HCT116 (cell line): Measurements from ENCODE around the gene PRDX6. TPM values are rescaled to one million over a fixed set of nuclear protein-coding genes. Genes with fewer than 3 reads are reported as not detected.

Experiments used
- ATAC-seq: fragments of 200-7000 bp; cut with Tn5 transposase; 2 replicates; pipeline ENCODE4 v1.9.1; 2020; ENCODE audit warnings: mild to moderate bottlenecking, moderate library complexity
- BruUV-seq: library from RNA; stranded (reverse); fragments of 400-500 nt; replicated peaks from 2 replicates; lab custom pipeline; 2021; lab: Mats Ljungman, UMichigan
- CTCF ChIA-PET: fragments of 300-600 bp; sonication (Branson Sonifier 250); formaldehyde crosslinking; loops from one replicate; lab custom pipeline; 2021; ENCODE audit warnings: antibody characterized with exemption; lab: Charles Lee
- POLR2A ChIA-PET: fragments of 300-600, 350-600 bp; sonication (Branson Sonifier 250); formaldehyde crosslinking; loops from one replicate; lab custom pipeline; 2021; ENCODE audit warnings: antibody characterized with exemption; lab: Charles Lee
- RAD21 ChIA-PET, 2 experiments: fragments of 300-600 bp; sonication (Branson Sonifier 250); formaldehyde crosslinking; loops; one replicate each; lab custom pipeline; 2023; ENCODE audit warnings: low total read pairs in 2 of 2; ENCODE audit not compliant: uncharacterized antibody in 2 of 2, unreplicated experiment in 2 of 2, low non-redundant PET in 1 of 2; lab: Charles Lee
- DNase-seq: peaks from one replicate; pipeline ENCODE4 v3.0.0-alpha.2; 2010; ENCODE audit warnings: low read depth, low spot score
- H2AFZ ChIP-seq: fragments of 200-600 bp; shearing (Covaris generic), sonication (generic); 2 replicates; pipeline ENCODE4 v1.6.1; 2017; ENCODE audit warnings: low read depth, mixed run types, mixed read lengths, antibody characterized with exemption, low read length; ENCODE audit not compliant: poor library complexity, severe bottlenecking
- H3K27ac ChIP-seq: 2 replicates; pipeline ENCODE4 v1.5.1; 2012; ENCODE audit warnings: low read depth, low read length
- H3K27me3 ChIP-seq: fragments of 200-600 bp; sonication (generic); 2 replicates; pipeline ENCODE4 v1.6.1; 2016; ENCODE audit warnings: mixed run types, low read length, mixed read lengths; ENCODE audit not compliant: insufficient read depth
- H3K36me3 ChIP-seq, 2 experiments: fragments of 200-500 bp in 1 of 2; fragments of 200-600 bp in 1 of 2; sonication (Bioruptor generic) in 1 of 2; sonication (generic) in 1 of 2; 2 replicates each; pipeline versions ENCODE4 v1.5.1 to v1.6.1; 2014 to 2016; ENCODE audit warnings: low read length in 2 of 2, inconsistent platforms in 1 of 2, mixed read lengths in 1 of 2, mixed run types in 1 of 2; ENCODE audit not compliant: insufficient read depth in 2 of 2, control insufficient read depth in 1 of 2
- H3K4me1 ChIP-seq, 2 experiments: fragments of 200-600 bp in 1 of 2; sonication (generic) in 1 of 2; 2 replicates each; pipeline versions ENCODE4 v1.5.1 to v1.6.1; 2012 to 2017; ENCODE audit warnings: low read length in 2 of 2, inconsistent platforms in 1 of 2, mild to moderate bottlenecking in 1 of 2, mixed read lengths in 1 of 2, mixed run types in 1 of 2, moderate library complexity in 1 of 2; ENCODE audit not compliant: insufficient read depth in 2 of 2, control insufficient read depth in 1 of 2
- H3K4me2 ChIP-seq: fragments of 200-600 bp; sonication (generic); 2 replicates; pipeline ENCODE4 v1.6.1; 2017; ENCODE audit warnings: mixed run types, low read length, mixed read lengths
- H3K4me3 ChIP-seq, 2 experiments: fragments of 200-600 bp in 1 of 2; sonication (generic) in 1 of 2; replicated peaks in 1 of 2; 2 replicates each; pipeline ENCODE4 v1.5.1; 2011 to 2016; ENCODE audit warnings: low read length in 2 of 2, control low read depth in 1 of 2, low read depth in 1 of 2, mild to moderate bottlenecking in 1 of 2, mixed read lengths in 1 of 2, mixed run types in 1 of 2
- H3K79me2 ChIP-seq: fragments of 200-600 bp; sonication (generic); 2 replicates; pipeline ENCODE4 v1.6.1; 2017; ENCODE audit warnings: mild to moderate bottlenecking, mixed run types, low read length, moderate library complexity, mixed read lengths; ENCODE audit not compliant: insufficient read depth
- H3K9ac ChIP-seq: fragments of 200-600 bp; sonication (generic); 2 replicates; pipeline ENCODE4 v1.6.1; 2016; ENCODE audit warnings: low read length, mixed read lengths
- H3K9me2 ChIP-seq: fragments of 200-600 bp; sonication (generic), shearing (Covaris generic); 2 replicates; pipeline ENCODE4 v1.6.1; 2017; ENCODE audit warnings: mixed run types, mild to moderate bottlenecking, moderate library complexity; ENCODE audit not compliant: insufficient read depth
- H3K9me3 ChIP-seq, 2 experiments: fragments of 200-500 bp in 1 of 2; fragments of 200-600 bp in 1 of 2; sonication (Bioruptor generic) in 1 of 2; sonication (generic) in 1 of 2; 2 replicates each; pipeline ENCODE4 v1.6.1; 2014 to 2017; ENCODE audit warnings: low read length in 2 of 2, mixed read lengths in 2 of 2, inconsistent platforms in 1 of 2, low read depth in 1 of 2, mild to moderate bottlenecking in 1 of 2, mixed run types in 1 of 2, moderate library complexity in 1 of 2; ENCODE audit not compliant: control insufficient read depth in 1 of 2, insufficient read depth in 1 of 2
- H4K20me1 ChIP-seq: fragments of 200-600 bp; sonication (generic), shearing (Covaris generic); 2 replicates; pipeline ENCODE4 v1.6.1; 2017; ENCODE audit warnings: mixed run types, mild to moderate bottlenecking, moderate library complexity; ENCODE audit not compliant: insufficient read depth
- EZH2 ChIP-seq: fragments of 200-600 bp; sonication (generic); IDR thresholded peaks from 2 replicates; pipeline ENCODE4 v1.6.1; 2017; ENCODE audit warnings: antibody characterized with exemption, mixed run types
- EZH2phosphoT487 ChIP-seq: fragments of 200-600 bp; IDR thresholded peaks from 2 replicates; pipeline ENCODE4 v1.6.1; 2018; ENCODE audit warnings: antibody characterized with exemption, borderline replicate concordance
- FOSL1 ChIP-seq: IDR thresholded peaks from 2 replicates; pipeline ENCODE4 v1.6.1; 2012; ENCODE audit warnings: low read depth
- SIN3A ChIP-seq: IDR thresholded peaks from 2 replicates; pipeline ENCODE4 v1.6.1; 2012; ENCODE audit warnings: low read depth
- YY1 ChIP-seq: IDR thresholded peaks from 2 replicates; pipeline ENCODE4 v1.6.1; 2011; ENCODE audit warnings: low read length, low read depth, moderate library complexity, mild to moderate bottlenecking; ENCODE audit not compliant: insufficient replicate concordance; ENCODE audit errors: extremely low read depth
- ZBTB33 ChIP-seq: IDR thresholded peaks from 2 replicates; pipeline ENCODE4 v1.6.1; 2011; ENCODE audit warnings: mild to moderate bottlenecking, low read length, moderate library complexity; ENCODE audit not compliant: insufficient replicate concordance; ENCODE audit errors: extremely low read depth
- intact Hi-C: fragments of 100-400 bp; cut with micrococcal nuclease; formaldehyde crosslinking; loops from 2 replicates; pipeline ENCODE4 v1.10.0; 2022
- total RNA-seq: library from RNA; stranded (reverse); gene quantifications from one replicate; pipeline ENCODE4 v1.2.1, GENCODE V29; 2021; ENCODE audit not compliant: unreplicated experiment

PRDX6 gene
- total RNA-seq, 1 experiment from 2014 or later: 286 TPM

GRCh38 chr1:173475564-173476196, 1.5 kb upstream of the PRDX6 start:
- Histone ChIP-seq H4K20me1 (no peaks in the 10 kb centered on the region; the same call in 1 of the 2 replicates), H3K27ac (no peak overlapping the region), H3K27me3 (no peaks in the 10 kb centered on the region), H3K4me2 (peak overlapping the region; percentile 86), H3K9me2 (no peaks in the 10 kb centered on the region), H3K4me3 (peak overlapping the region; percentile 47 to 77), H3K4me1 (peaks cover 10 to 36% of the 10 kb centered on the region in 2 experiments), H3K36me3 (peaks cover 5 to 6% of the 10 kb centered on the region in 2 experiments; a peak in 2 of 4 replicates), H2AFZ (no peak overlapping the region), H3K79me2 (peaks cover 35% of the 10 kb centered on the region), H3K9ac (no peak overlapping the region), H3K9me3 (peaks cover 0 to under 1% of the 10 kb centered on the region in 2 experiments; a peak in 1 of 4 replicates)
- BruUV-seq: no TSS peak
- ChIA-PET RAD21 (no interaction called here), POLR2A (no interaction called here), CTCF (no interaction called here)
- intact Hi-C loops: loop anchor here (5.0 kb wide), 2 partner anchors 43 to 347 kb away; partner anchors contain the start of genes CENPL and DARS2
- no peak for DNase-seq
- no peak for TF ChIP-seq YY1
- no peak for TF ChIP-seq ZBTB33
- TF ChIP-seq EZH2: no peak
- TF ChIP-seq EZH2phosphoT487: no peak
- no peak for TF ChIP-seq SIN3A
- TF ChIP-seq FOSL1: no peak
- ATAC-seq: no peak
